Testis (tissue), 2 donors: ENCODE measurements around the gene AFF1.
"Not testable (repeated sequence)": the region's sequence is repeated elsewhere in the genome, so short reads cannot be mapped to it uniquely, and the experiment has no call there.

Experiments used
- POLR2A ChIP-seq: fragments of 450-650 bp; IDR thresholded peaks from one replicate; pipeline ENCODE4 v1.6.1; 2017; ENCODE audit warnings: antibody characterized with exemption, mild to moderate bottlenecking, moderate library complexity
- TF ChIP-seq, protein P1 (sequence below), 3 experiments: fragments of 450-650 bp in 2 of 3; fragments of 200-600 bp in 1 of 3; sonication (generic) in 1 of 3; IDR thresholded peaks; one replicate each; pipeline ENCODE4 v1.5.1; 2016 to 2019; ENCODE audit warnings: antibody characterized with exemption in 3 of 3, mild to moderate bottlenecking in 2 of 3, moderate library complexity in 1 of 3

DNA sequence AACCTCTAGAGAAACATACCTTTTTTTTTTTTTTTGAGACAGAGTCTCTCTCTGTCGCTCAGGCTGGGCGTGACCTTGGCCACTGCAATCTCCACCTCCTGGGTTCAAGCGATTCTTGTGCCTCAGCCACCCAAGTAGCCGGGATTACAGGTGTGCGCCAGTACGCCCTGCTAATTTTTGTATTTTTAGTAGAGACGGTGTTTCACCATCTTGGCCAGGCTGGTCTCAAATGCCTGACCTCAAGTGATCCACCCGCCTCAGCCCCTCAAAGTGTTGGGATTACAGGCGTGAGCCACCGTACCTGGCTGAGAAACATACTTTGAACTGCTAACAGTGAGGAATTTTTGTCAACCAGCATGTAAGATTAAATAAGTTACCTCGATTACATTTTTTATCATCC is 150.9 kb downstream of the AFF1 start:
- TF ChIP-seq, protein P1, sequence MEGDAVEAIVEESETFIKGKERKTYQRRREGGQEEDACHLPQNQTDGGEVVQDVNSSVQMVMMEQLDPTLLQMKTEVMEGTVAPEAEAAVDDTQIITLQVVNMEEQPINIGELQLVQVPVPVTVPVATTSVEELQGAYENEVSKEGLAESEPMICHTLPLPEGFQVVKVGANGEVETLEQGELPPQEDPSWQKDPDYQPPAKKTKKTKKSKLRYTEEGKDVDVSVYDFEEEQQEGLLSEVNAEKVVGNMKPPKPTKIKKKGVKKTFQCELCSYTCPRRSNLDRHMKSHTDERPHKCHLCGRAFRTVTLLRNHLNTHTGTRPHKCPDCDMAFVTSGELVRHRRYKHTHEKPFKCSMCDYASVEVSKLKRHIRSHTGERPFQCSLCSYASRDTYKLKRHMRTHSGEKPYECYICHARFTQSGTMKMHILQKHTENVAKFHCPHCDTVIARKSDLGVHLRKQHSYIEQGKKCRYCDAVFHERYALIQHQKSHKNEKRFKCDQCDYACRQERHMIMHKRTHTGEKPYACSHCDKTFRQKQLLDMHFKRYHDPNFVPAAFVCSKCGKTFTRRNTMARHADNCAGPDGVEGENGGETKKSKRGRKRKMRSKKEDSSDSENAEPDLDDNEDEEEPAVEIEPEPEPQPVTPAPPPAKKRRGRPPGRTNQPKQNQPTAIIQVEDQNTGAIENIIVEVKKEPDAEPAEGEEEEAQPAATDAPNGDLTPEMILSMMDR (IDR thresholded peaks at IDR 0.05) = not testable (repeated sequence)
- TF ChIP-seq POLR2A = not testable (repeated sequence)
